ENCODE results near the gene YTHDF2.
"Not testable (repeated sequence)": the region's sequence is repeated elsewhere in the genome, so short reads cannot be mapped to it uniquely, and the experiment has no call there.

YTHDF2 gene

GRCh38 chr1:28736450-28737306 lies at the start of gene YTHDF2:
Gene YTHDF2, plus strand, starts transcription at chr1:28736940. Its CDS starts 181 bp downstream, at chr1:28737121.
- DNase-seq: peak; percentile 71

- not testable (repeated sequence) for DNase-seq
Measured at GRCh38 chr1:28691627-28692026, 45.1 kb upstream of the YTHDF2 start.

- DNase-seq: no peak
Measured at GRCh38 chr1:28703629-28704028, 33.1 kb upstream of the YTHDF2 start.

- DNase-seq: no peak
Measured at GRCh38 chr1:28716336-28716735, 20.4 kb upstream of the YTHDF2 start.

- DNase-seq: no peak
Measured at GRCh38 chr1:28718166-28718565, 18.6 kb upstream of the YTHDF2 start.

GRCh38 chr1:28718586-28719331 lies 18.0 kb upstream of the YTHDF2 start:
- DNase-seq: no peak

GRCh38 chr1:28719332-28719619 lies 17.5 kb upstream of the YTHDF2 start:
- no peak for DNase-seq

- no peak for DNase-seq
Measured at GRCh38 chr1:28720376-28720775, 16.4 kb upstream of the YTHDF2 start.

GRCh38 chr1:28721927-28722326 lies 14.8 kb upstream of the YTHDF2 start:
- not testable (repeated sequence) for DNase-seq

- DNase-seq: not testable (repeated sequence)
Measured at GRCh38 chr1:28725365-28725764, 11.4 kb upstream of the YTHDF2 start.

- no peak for DNase-seq
Measured at GRCh38 chr1:28735961-28736449, 735 bp upstream of the YTHDF2 start.

- DNase-seq: peak; percentile 2
Measured at GRCh38 chr1:28737307-28738132, 780 bp downstream of the YTHDF2 start.

GRCh38 chr1:28740118-28740517 lies 3.4 kb downstream of the YTHDF2 start:
- no peak for DNase-seq

- DNase-seq: no peak
Measured at GRCh38 chr1:28744184-28744583, 7.4 kb downstream of the YTHDF2 start.

GRCh38 chr1:28745653-28746173 lies 9.0 kb downstream of the YTHDF2 start:
- DNase-seq: no peak

GRCh38 chr1:28750330-28750729 lies 13.6 kb downstream of the YTHDF2 start:
- DNase-seq: no peak

GRCh38 chr1:28750771-28751294 lies 14.1 kb downstream of the YTHDF2 start:
- not testable (repeated sequence) for DNase-seq

- no peak for DNase-seq
Measured at GRCh38 chr1:28751315-28752060, 14.7 kb downstream of the YTHDF2 start.

- DNase-seq: no peak
Measured at GRCh38 chr1:28755701-28756100, 19.0 kb downstream of the YTHDF2 start.

- no peak for DNase-seq
Measured at GRCh38 chr1:28756846-28757245, 20.1 kb downstream of the YTHDF2 start.

GRCh38 chr1:28758420-28758819 lies 21.7 kb downstream of the YTHDF2 start:
- no peak for DNase-seq

- DNase-seq: no peak
Measured at GRCh38 chr1:28759257-28759656, 22.5 kb downstream of the YTHDF2 start.

Data from NCI-H1417 treated with DMSO at 0.1 percent for 48 hours (cell line).